H1 (cell line): Measurements from ENCODE around the gene KLHL41. TPM values are rescaled to one million over a fixed set of nuclear protein-coding genes. Genes with fewer than 3 reads are reported as not detected.

Experiments used
- BRCA1 ChIP-seq: IDR thresholded peaks from 2 replicates; pipeline ENCODE4 v1.6.1; 2012; ENCODE audit warnings: low read depth, low read length, improper control_type of control experiment
- SAP30 ChIP-seq: fragments of 300-600 bp; sonication (generic); IDR thresholded peaks from 2 replicates; pipeline ENCODE4 v1.7.1; 2012; ENCODE audit warnings: low read length, moderate library complexity, mild to moderate bottlenecking, inconsistent platforms; ENCODE audit not compliant: insufficient read depth, insufficient replicate concordance
- SIN3A ChIP-seq, 2 experiments: IDR thresholded peaks in 1 of 2; conservative IDR thresholded peaks in 1 of 2; 2 replicates each; pipeline ENCODE4 v1.6.1; 2011 to 2012; ENCODE audit warnings: low read length in 2 of 2, improper control_type of control experiment in 1 of 2, low read depth in 1 of 2, mild to moderate bottlenecking in 1 of 2
- SP1 ChIP-seq: IDR thresholded peaks from 2 replicates; pipeline ENCODE4 v1.6.1; 2011; ENCODE audit warnings: low read depth, low read length
- SP2 ChIP-seq: IDR thresholded peaks from 2 replicates; pipeline ENCODE4 v1.6.1; 2012; ENCODE audit warnings: mild to moderate bottlenecking, low read length, inconsistent platforms
- polyA plus RNA-seq, 7 experiments: library from polyadenylated mRNA; depleted of rRNA in 3 of 7; stranded (reverse) in 5 of 7; unstranded in 2 of 7; fragments of >200 nt in 5 of 7; fragments of 200-250 nt in 2 of 7; gene quantifications; 1 replicate in 5 of 7; 2 replicates in 1 of 7; 4 replicates in 1 of 7; pipeline versions ENCODE4 v1.2.1 to v1.2.3, GENCODE V29; 2011 to 2013; ENCODE audit warnings: missing spikeins in 2 of 7, mixed read lengths in 2 of 7
- total RNA-seq: library from RNA; stranded (reverse); fragmentation: NEBNext Ultra II Directional; extraction: Animal tissue kit (Norgen Biotek cat#: 25700); gene quantifications from 2 replicates; pipeline ENCODE4 v1.2.1, GENCODE V29; 2021

Gene KLHL41
- total and polyA plus RNA-seq, 2 of the 8 experiments (the other 6 are each of a cell fraction or from before 2014, with no cell fraction given): not detected

GRCh38 chr2:169511818-169512217, 2.3 kb downstream of the KLHL41 start (continued):
- TF ChIP-seq SAP30 (no peak), SP2 (no peak), SP1 (no peak), BRCA1 (no peak), SIN3A (conservative IDR thresholded peaks at IDR 0.05 in 1 of 2, IDR thresholded peaks at IDR 0.05 in 1 of 2; ENCODE audit: low read depth in 1 of 2, low read length in 2 of 2) (no peak)
